Measurements from ENCODE around the gene LHFPL2. TPM values are rescaled to one million over a fixed set of nuclear protein-coding genes. Genes with fewer than 3 reads are reported as not detected.

Gene LHFPL2
- total and polyA plus RNA-seq, 2 donors (not counting 1 experiment from before 2014, with no cell fraction given): 3.8 to 35.5 TPM

GRCh38 chr5:78634634-78635033, 13.9 kb downstream of the LHFPL2 start:
- Histone ChIP-seq H3K9me3 (ENCODE audit: control extremely low read depth in 1 of 3, control insufficient read depth in 2 of 3, insufficient read depth in 1 of 3, low read length in 2 of 3) (no peaks in the 10 kb centered on the region), H3K79me2 (ENCODE audit: control insufficient read depth, insufficient read depth, low read length) (peaks cover 42% of the 10 kb centered on the region), H3K27me3 (replicated peaks in 1 of 4; ENCODE audit: control extremely low read depth in 1 of 4, control insufficient read depth in 3 of 4, insufficient read depth in 4 of 4, low read length in 3 of 4) (no peaks in the 10 kb centered on the region), H3K4me3 (ENCODE audit: control extremely low read depth in 1 of 5, extremely low read depth in 1 of 5, insufficient read depth in 1 of 5, low read depth in 2 of 5, low read length in 4 of 5) (no peak overlapping the region), H2AFZ (ENCODE audit: insufficient read depth, low read depth, low read length, poor library complexity, severe bottlenecking) (no peak overlapping the region), H3K4me1 (ENCODE audit: control insufficient read depth in 2 of 2, insufficient read depth in 2 of 2, low read length in 2 of 2) (peaks cover 14 to 24% of the 10 kb centered on the region in 2 donors), H3K4me2 (replicated peaks; ENCODE audit: low read depth, low read length, poor library complexity, severe bottlenecking) (no peak overlapping the region), H4K20me1 (ENCODE audit: control insufficient read depth, insufficient read depth, low read length, poor library complexity, severe bottlenecking) (no peaks in the 10 kb centered on the region), H3K36me3 (replicated peaks in 1 of 2; ENCODE audit: control extremely low read depth in 1 of 2, control insufficient read depth in 1 of 2, extremely low read depth in 1 of 2, insufficient read depth in 2 of 2, low read length in 1 of 2) (peaks cover 0 to 10% of the 10 kb centered on the region in 2 experiments), H3K9ac (ENCODE audit: low read length) (no peak overlapping the region), H3K27ac (ENCODE audit: low read length in 2 of 2) (no peak overlapping the region)
- TF ChIP-seq EZH2 (IDR thresholded peaks at IDR 0.05; ENCODE audit: borderline replicate concordance, insufficient read depth, low read depth, low read length, poor library complexity, severe bottlenecking): no peak
- TF ChIP-seq, protein P1, sequence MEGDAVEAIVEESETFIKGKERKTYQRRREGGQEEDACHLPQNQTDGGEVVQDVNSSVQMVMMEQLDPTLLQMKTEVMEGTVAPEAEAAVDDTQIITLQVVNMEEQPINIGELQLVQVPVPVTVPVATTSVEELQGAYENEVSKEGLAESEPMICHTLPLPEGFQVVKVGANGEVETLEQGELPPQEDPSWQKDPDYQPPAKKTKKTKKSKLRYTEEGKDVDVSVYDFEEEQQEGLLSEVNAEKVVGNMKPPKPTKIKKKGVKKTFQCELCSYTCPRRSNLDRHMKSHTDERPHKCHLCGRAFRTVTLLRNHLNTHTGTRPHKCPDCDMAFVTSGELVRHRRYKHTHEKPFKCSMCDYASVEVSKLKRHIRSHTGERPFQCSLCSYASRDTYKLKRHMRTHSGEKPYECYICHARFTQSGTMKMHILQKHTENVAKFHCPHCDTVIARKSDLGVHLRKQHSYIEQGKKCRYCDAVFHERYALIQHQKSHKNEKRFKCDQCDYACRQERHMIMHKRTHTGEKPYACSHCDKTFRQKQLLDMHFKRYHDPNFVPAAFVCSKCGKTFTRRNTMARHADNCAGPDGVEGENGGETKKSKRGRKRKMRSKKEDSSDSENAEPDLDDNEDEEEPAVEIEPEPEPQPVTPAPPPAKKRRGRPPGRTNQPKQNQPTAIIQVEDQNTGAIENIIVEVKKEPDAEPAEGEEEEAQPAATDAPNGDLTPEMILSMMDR (IDR thresholded peaks at IDR 0.05): no peak
- 100% methylated on average over 3 of the region's 3 CpGs for WGBS (ENCODE audit: insufficient coverage)
- Mint-ChIP-seq H3K4me3 (no peak overlapping the region), H3K27ac (no peak overlapping the region), H3K27me3 (no peaks in the 10 kb centered on the region), H3K9me3 (ENCODE audit: insufficient read depth) (no peaks in the 10 kb centered on the region), H3K4me1 (peaks cover 24% of the 10 kb centered on the region)
- DNase-seq: no peak
- CTCF ChIA-PET: no interaction called here
- ATAC-seq (ENCODE audit: low read depth): no peak
- intact Hi-C loops (cut with micrococcal nuclease): no loop called here
- POLR2A ChIA-PET: no interaction called here

GRCh38 chr5:78634229-78634628, 14.3 kb downstream of the LHFPL2 start:
- Mint-ChIP-seq H3K4me1 (peaks cover 26% of the 10 kb centered on the region), H3K9me3 (ENCODE audit: insufficient read depth) (no peaks in the 10 kb centered on the region), H3K27me3 (no peaks in the 10 kb centered on the region), H3K4me3 (no peak overlapping the region), H3K27ac (no peak overlapping the region)
- intact Hi-C loops (cut with micrococcal nuclease): no loop called here
- Histone ChIP-seq H3K4me3 (ENCODE audit: control extremely low read depth in 1 of 5, extremely low read depth in 1 of 5, insufficient read depth in 1 of 5, low read depth in 2 of 5, low read length in 4 of 5) (no peak overlapping the region), H3K9me3 (ENCODE audit: control extremely low read depth in 1 of 3, control insufficient read depth in 2 of 3, insufficient read depth in 1 of 3, low read length in 2 of 3) (no peaks in the 10 kb centered on the region), H2AFZ (ENCODE audit: insufficient read depth, low read depth, low read length, poor library complexity, severe bottlenecking) (no peak overlapping the region), H3K36me3 (replicated peaks in 1 of 2; ENCODE audit: control extremely low read depth in 1 of 2, control insufficient read depth in 1 of 2, extremely low read depth in 1 of 2, insufficient read depth in 2 of 2, low read length in 1 of 2) (peaks cover 0 to 10% of the 10 kb centered on the region in 2 experiments), H3K27ac (ENCODE audit: low read length in 2 of 2) (no peak overlapping the region), H3K27me3 (replicated peaks in 1 of 4; ENCODE audit: control extremely low read depth in 1 of 4, control insufficient read depth in 3 of 4, insufficient read depth in 4 of 4, low read length in 3 of 4) (no peaks in the 10 kb centered on the region), H3K9ac (ENCODE audit: low read length) (no peak overlapping the region), H4K20me1 (ENCODE audit: control insufficient read depth, insufficient read depth, low read length, poor library complexity, severe bottlenecking) (no peaks in the 10 kb centered on the region), H3K4me1 (ENCODE audit: control insufficient read depth in 2 of 2, insufficient read depth in 2 of 2, low read length in 2 of 2) (peaks cover 18 to 28% of the 10 kb centered on the region in 2 donors), H3K4me2 (replicated peaks; ENCODE audit: low read depth, low read length, poor library complexity, severe bottlenecking) (no peak overlapping the region), H3K79me2 (ENCODE audit: control insufficient read depth, insufficient read depth, low read length) (peaks cover 40% of the 10 kb centered on the region)
- WGBS (ENCODE audit: insufficient coverage): 58% methylated on average over 2 of the region's 5 CpGs
- ATAC-seq (ENCODE audit: low read depth): no peak
- ChIA-PET CTCF (interaction anchor here (2.0 kb wide), 1 partner anchor 331 kb away, joined by 5 read pairs; no protein-coding TSS in a partner anchor), POLR2A (no interaction called here)
- TF ChIP-seq EZH2 (IDR thresholded peaks at IDR 0.05; ENCODE audit: borderline replicate concordance, insufficient read depth, low read depth, low read length, poor library complexity, severe bottlenecking): no peak
- TF ChIP-seq, protein P1 (IDR thresholded peaks at IDR 0.05): no peak
- DNase-seq: no peak
